MCF 10A (cell line): Measurements from ENCODE around the gene GET4. TPM values are rescaled to one million over a fixed set of nuclear protein-coding genes. Genes with fewer than 3 reads are reported as not detected.

Source experiments
- BruUV-seq: library from RNA; stranded (reverse); fragments of 400-500 nt; replicated peaks from 2 replicates; lab custom pipeline; 2021; lab: Mats Ljungman, UMichigan
- CTCF ChIA-PET: fragments of 300-600 bp; sonication (Branson Sonifier 250); formaldehyde crosslinking; extraction: SDS; loops from one replicate; lab custom pipeline; 2021; ENCODE audit warnings: antibody characterized with exemption, inconsistent platforms; lab: Yijun Ruan, JAX
- POLR2A ChIA-PET: fragments of 300-600, 350-650 bp; sonication (Branson Sonifier 250); formaldehyde crosslinking; extraction: SDS; loops from one replicate; lab custom pipeline; 2020; ENCODE audit warnings: antibody characterized with exemption, inconsistent platforms; lab: Yijun Ruan, JAX
- DNase-seq: peaks from one replicate; pipeline ENCODE4 v3.0.0-alpha.2; 2018; ENCODE audit not compliant: unreplicated experiment
- H3K27ac Mint-ChIP-seq: one replicate; pipeline ENCODE4 v1.8.0; 2022; ENCODE audit warnings: mild to moderate bottlenecking, low read depth, mixed read lengths; ENCODE audit not compliant: unreplicated experiment
- H3K27me3 Mint-ChIP-seq: one replicate; pipeline ENCODE4 v1.8.0; 2022; ENCODE audit warnings: mixed read lengths; ENCODE audit not compliant: insufficient read depth, unreplicated experiment
- H3K36me3 Mint-ChIP-seq: one replicate; pipeline ENCODE4 v1.8.0; 2022; ENCODE audit warnings: mild to moderate bottlenecking, moderate library complexity, mixed read lengths; ENCODE audit not compliant: insufficient read depth, unreplicated experiment
- H3K4me1 Mint-ChIP-seq: one replicate; pipeline ENCODE4 v1.8.0; 2022; ENCODE audit warnings: mixed read lengths; ENCODE audit not compliant: insufficient read depth, unreplicated experiment
- H3K4me3 Mint-ChIP-seq: one replicate; pipeline ENCODE4 v1.8.0; 2022; ENCODE audit warnings: mild to moderate bottlenecking, moderate library complexity, mixed read lengths; ENCODE audit not compliant: unreplicated experiment
- H3K9me3 Mint-ChIP-seq: one replicate; pipeline ENCODE4 v1.8.0; 2022; ENCODE audit warnings: mixed read lengths; ENCODE audit not compliant: unreplicated experiment
- intact Hi-C: fragments of 100-400 bp; cut with micrococcal nuclease; formaldehyde crosslinking; loops from 2 replicates; pipeline ENCODE4 v1.14.1; 2022
- total RNA-seq: library from RNA; stranded (reverse); gene quantifications from 2 replicates; pipeline ENCODE4 v1.2.3, GENCODE V29; 2022
- TF ChIP-seq, protein P1 (sequence below): fragments of 200-600 bp; IDR thresholded peaks from one replicate; pipeline ENCODE4 v1.8.0; 2022; ENCODE audit warnings: antibody characterized with exemption, mild to moderate bottlenecking; ENCODE audit not compliant: unreplicated experiment

The GET4 gene
- total RNA-seq, 1 experiment from 2014 or later = 32.6 TPM

GRCh38 chr7:888081-889024 lies 12.0 kb downstream of the GET4 start:
- intact Hi-C loops = no loop called here
- CTCF ChIA-PET = no interaction called here

DNA sequence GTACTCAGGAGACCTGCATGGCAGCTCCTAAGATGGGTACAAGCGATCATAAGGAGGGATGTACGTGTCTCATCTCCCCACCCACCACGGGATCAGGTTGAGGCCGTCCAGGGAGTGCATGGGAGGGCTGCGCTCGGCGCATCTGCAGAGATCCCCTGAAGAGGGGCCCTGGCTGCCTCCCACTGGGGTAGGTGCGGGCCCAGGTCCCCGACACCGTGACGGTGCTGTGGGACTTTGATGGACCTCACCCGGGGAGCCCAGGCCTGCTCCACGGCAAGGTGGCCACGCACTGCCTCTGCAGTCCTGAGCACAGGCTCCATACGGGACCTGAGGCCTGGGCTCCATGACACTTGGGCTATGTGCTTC lies 12.7 kb downstream of the GET4 start:
- TF ChIP-seq, protein P1, sequence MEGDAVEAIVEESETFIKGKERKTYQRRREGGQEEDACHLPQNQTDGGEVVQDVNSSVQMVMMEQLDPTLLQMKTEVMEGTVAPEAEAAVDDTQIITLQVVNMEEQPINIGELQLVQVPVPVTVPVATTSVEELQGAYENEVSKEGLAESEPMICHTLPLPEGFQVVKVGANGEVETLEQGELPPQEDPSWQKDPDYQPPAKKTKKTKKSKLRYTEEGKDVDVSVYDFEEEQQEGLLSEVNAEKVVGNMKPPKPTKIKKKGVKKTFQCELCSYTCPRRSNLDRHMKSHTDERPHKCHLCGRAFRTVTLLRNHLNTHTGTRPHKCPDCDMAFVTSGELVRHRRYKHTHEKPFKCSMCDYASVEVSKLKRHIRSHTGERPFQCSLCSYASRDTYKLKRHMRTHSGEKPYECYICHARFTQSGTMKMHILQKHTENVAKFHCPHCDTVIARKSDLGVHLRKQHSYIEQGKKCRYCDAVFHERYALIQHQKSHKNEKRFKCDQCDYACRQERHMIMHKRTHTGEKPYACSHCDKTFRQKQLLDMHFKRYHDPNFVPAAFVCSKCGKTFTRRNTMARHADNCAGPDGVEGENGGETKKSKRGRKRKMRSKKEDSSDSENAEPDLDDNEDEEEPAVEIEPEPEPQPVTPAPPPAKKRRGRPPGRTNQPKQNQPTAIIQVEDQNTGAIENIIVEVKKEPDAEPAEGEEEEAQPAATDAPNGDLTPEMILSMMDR = no peak
- H3K27me3 Mint-ChIP-seq = no peaks in the 10 kb centered on the region
- DNase-seq = no peak
- no peak overlapping the region for H3K27ac Mint-ChIP-seq
- peaks cover 6% of the 10 kb centered on the region for H3K4me1 Mint-ChIP-seq
- CTCF ChIA-PET = no interaction called here
- intact Hi-C loops = no loop called here
- H3K4me3 Mint-ChIP-seq = no peak overlapping the region
- POLR2A ChIA-PET = no interaction called here
- no peaks in the 10 kb centered on the region for H3K9me3 Mint-ChIP-seq
- BruUV-seq = no TSS peak
- peaks cover 49% of the 10 kb centered on the region for H3K36me3 Mint-ChIP-seq

More at GRCh38 chr7:888081-889024, 12.0 kb downstream of the GET4 start:
- POLR2A ChIA-PET = no interaction called here
- no TSS peak for BruUV-seq
- TF ChIP-seq, protein P1 = no peak
- Mint-ChIP-seq H3K27ac (no peak overlapping the region), H3K9me3 (no peaks in the 10 kb centered on the region), H3K4me1 (peaks cover 6% of the 10 kb centered on the region), H3K27me3 (no peaks in the 10 kb centered on the region), H3K36me3 (peaks cover 49% of the 10 kb centered on the region), H3K4me3 (no peak overlapping the region)
- DNase-seq = no peak

DNA sequence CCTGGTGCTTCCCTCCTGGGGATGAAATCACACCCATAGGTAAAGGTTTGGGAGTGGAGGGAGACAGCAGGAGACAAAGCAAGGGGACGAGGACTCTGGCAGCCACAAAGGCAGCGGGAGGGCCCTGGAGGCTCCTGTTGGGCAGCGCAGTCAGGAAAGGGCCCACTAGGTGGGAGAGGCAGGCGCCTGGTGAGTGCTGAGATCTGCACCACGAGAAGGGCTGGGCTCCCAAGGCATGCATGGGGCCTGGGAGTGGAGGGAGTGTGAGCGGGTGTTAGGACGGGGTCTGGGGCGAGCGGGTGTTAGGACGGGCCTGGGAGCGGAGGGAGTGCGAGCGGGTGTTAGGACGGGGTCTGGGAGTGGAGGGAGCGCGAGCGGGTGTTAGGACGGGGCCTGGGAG lies 13.0 kb downstream of the GET4 start:
- H3K36me3 Mint-ChIP-seq = peaks cover 49% of the 10 kb centered on the region
- no peaks in the 10 kb centered on the region for H3K27me3 Mint-ChIP-seq
- intact Hi-C loops = no loop called here
- H3K4me3 Mint-ChIP-seq = no peak overlapping the region
- TF ChIP-seq, protein P1 = no peak
- no peak overlapping the region for H3K27ac Mint-ChIP-seq
- H3K9me3 Mint-ChIP-seq = no peaks in the 10 kb centered on the region
- DNase-seq = no peak
- BruUV-seq = no TSS peak
- peaks cover 6% of the 10 kb centered on the region for H3K4me1 Mint-ChIP-seq
- ChIA-PET POLR2A (no interaction called here), CTCF (no interaction called here)

DNA sequence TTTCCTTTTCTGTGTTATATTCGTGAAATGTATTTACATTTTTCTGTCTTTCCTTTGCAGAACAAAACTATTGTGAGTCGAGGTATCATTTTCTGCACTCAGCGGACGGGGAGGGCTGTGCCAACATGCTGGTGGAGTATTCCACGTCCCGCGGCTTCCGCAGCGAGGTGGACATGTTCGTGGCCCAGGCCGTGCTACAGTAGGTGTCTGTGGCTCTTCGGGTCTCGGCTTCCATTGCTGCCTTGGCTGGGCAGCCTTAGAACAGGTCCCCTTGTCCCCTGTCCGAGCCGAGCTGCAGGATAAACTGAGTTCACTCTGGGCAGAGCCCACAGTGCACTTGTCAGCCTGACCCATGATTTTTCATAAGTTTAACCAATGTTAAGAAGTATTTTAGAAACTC lies 14.5 kb downstream of the GET4 start:
- no peak overlapping the region for H3K4me3 Mint-ChIP-seq
- TF ChIP-seq, protein P1 = no peak
- H3K9me3 Mint-ChIP-seq = no peaks in the 10 kb centered on the region
- peaks cover 62% of the 10 kb centered on the region for H3K36me3 Mint-ChIP-seq
- intact Hi-C loops = no loop called here
- H3K27ac Mint-ChIP-seq = peak overlapping the region; percentile 54
- H3K27me3 Mint-ChIP-seq = no peaks in the 10 kb centered on the region
- H3K4me1 Mint-ChIP-seq = peaks cover 6% of the 10 kb centered on the region
- ChIA-PET CTCF (no interaction called here), POLR2A (no interaction called here)
- no TSS peak for BruUV-seq
- DNase-seq = no peak
